ENCODE results near the gene CTNNA3.
"Not testable (repeated sequence)": the region's sequence is repeated elsewhere in the genome, so short reads cannot be mapped to it uniquely, and the experiment has no call there.

Gene CTNNA3

GRCh38 chr10:67602268-67602950 is 93.6 kb downstream of the CTNNA3 start:
- DNase-seq (ENCODE audit: low read depth): no peak

- DNase-seq (ENCODE audit: low read depth): no peak
Observed at GRCh38 chr10:67599597-67599996, 96.4 kb downstream of the CTNNA3 start.

GRCh38 chr10:67596641-67597040 is 99.4 kb downstream of the CTNNA3 start:
- DNase-seq (ENCODE audit: low read depth): no peak

- DNase-seq (ENCODE audit: low read depth): no peak
Observed at GRCh38 chr10:67587771-67588170, 108.2 kb downstream of the CTNNA3 start.

GRCh38 chr10:67575532-67575931 is 120.5 kb downstream of the CTNNA3 start:
- no peak for DNase-seq (ENCODE audit: low read depth)

GRCh38 chr10:67573484-67573883 is 122.5 kb downstream of the CTNNA3 start:
- DNase-seq (ENCODE audit: low read depth): no peak

- DNase-seq (ENCODE audit: low read depth): no peak
Observed at GRCh38 chr10:67571503-67571902, 124.5 kb downstream of the CTNNA3 start.

GRCh38 chr10:67558311-67558710 is 137.7 kb downstream of the CTNNA3 start:
- not testable (repeated sequence) for DNase-seq (ENCODE audit: low read depth)

- DNase-seq (ENCODE audit: low read depth): no peak
Observed at GRCh38 chr10:67553254-67553653, 142.7 kb downstream of the CTNNA3 start.

GRCh38 chr10:67550838-67551402 is 145.1 kb downstream of the CTNNA3 start:
- DNase-seq (ENCODE audit: low read depth): no peak

- no peak for DNase-seq (ENCODE audit: low read depth)
Observed at GRCh38 chr10:67550046-67550445, 145.9 kb downstream of the CTNNA3 start.

GRCh38 chr10:67549390-67549789 is 146.6 kb downstream of the CTNNA3 start:
- no peak for DNase-seq (ENCODE audit: low read depth)

- DNase-seq (ENCODE audit: low read depth): no peak
Observed at GRCh38 chr10:67541411-67541810, 154.6 kb downstream of the CTNNA3 start.

- no peak for DNase-seq (ENCODE audit: low read depth)
Observed at GRCh38 chr10:67539312-67539711, 156.7 kb downstream of the CTNNA3 start.

GRCh38 chr10:67537906-67538305 is 158.1 kb downstream of the CTNNA3 start:
- no peak for DNase-seq (ENCODE audit: low read depth)

GRCh38 chr10:67533376-67533775 is 162.6 kb downstream of the CTNNA3 start:
- no peak for DNase-seq (ENCODE audit: low read depth)

- not testable (repeated sequence) for DNase-seq (ENCODE audit: low read depth)
Observed at GRCh38 chr10:67530990-67531389, 165.0 kb downstream of the CTNNA3 start.

GRCh38 chr10:67527351-67527750 is 168.6 kb downstream of the CTNNA3 start:
- no peak for DNase-seq (ENCODE audit: low read depth)

GRCh38 chr10:67521546-67521945 is 174.4 kb downstream of the CTNNA3 start:
- DNase-seq (ENCODE audit: low read depth): no peak

- DNase-seq (ENCODE audit: low read depth): no peak
Observed at GRCh38 chr10:67520924-67521520, 175.0 kb downstream of the CTNNA3 start.

GRCh38 chr10:67519434-67519833 is 176.6 kb downstream of the CTNNA3 start:
- DNase-seq (ENCODE audit: low read depth): no peak

GRCh38 chr10:67518756-67519155 is 177.2 kb downstream of the CTNNA3 start:
- no peak for DNase-seq (ENCODE audit: low read depth)

- DNase-seq (ENCODE audit: low read depth): no peak
Observed at GRCh38 chr10:67518043-67518442, 178.0 kb downstream of the CTNNA3 start.

GRCh38 chr10:67506757-67507091 is 189.3 kb downstream of the CTNNA3 start:
- no peak for DNase-seq (ENCODE audit: low read depth)
